T-helper 2 cell (primary cell): ENCODE results near the gene BRWD1.

Experiments used
- DNase-seq, 5 experiments: peaks; one replicate each; pipeline versions ENCODE4 v3.0.0 to v3.0.0-alpha.2; 2012 to 2022

Gene BRWD1

DNA sequence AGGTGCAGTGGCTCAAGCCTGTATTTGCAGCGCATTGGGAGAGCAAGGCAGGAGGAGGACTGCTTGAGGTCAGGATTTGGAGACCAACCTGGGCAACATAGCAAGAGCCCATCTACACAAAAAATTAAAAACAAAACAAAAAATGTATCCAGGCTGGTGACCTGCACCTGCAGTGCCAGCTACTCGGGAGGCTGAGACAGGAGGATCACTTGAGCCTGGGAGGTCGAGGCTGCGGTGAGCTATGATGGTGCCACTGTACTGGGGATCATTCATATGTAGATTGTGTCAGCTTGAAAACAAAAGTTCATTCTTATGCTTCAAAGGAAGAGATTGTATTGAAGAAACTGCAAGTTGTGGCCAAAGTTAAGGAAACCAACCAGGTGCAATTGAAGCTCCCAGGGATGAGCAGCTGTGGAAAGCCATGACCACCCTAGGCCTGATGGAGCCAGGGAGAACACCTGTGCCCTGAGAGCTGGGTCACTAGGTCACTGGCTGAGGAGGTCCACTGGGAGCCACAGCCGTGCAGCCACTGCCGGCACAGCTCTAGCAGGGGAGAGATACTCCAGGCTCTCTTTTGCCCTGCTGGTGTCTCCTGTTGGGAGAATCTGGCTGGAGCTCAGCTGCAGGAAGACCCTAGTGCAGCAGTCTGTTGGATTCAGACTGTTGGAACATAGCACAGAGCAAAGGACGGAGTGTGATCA lies 13.3 kb upstream of the BRWD1 start:
- DNase-seq: no peak

DNA sequence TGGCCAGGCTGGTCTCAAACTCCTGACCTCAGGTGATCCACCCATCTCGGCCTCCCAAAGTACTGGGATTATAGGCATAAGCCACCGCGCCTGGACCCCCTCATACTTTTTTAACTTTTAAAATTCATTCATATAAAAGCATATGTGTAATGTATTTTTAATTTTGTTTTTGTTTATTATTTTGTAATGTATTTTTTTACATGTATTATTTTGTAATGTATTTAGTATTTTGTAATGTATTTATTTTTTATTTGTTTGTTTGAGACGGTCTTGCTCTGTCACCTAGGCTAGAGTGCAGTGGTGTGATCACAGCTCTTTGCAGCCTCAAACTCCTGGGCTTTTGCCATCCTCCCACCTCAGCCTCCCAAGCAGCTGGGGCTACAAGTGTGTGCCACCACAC lies 12.0 kb upstream of the BRWD1 start:
- DNase-seq: no peak

GRCh38 chr21:39321424-39321823 lies 8.0 kb upstream of the BRWD1 start:
- no peak for DNase-seq

DNA sequence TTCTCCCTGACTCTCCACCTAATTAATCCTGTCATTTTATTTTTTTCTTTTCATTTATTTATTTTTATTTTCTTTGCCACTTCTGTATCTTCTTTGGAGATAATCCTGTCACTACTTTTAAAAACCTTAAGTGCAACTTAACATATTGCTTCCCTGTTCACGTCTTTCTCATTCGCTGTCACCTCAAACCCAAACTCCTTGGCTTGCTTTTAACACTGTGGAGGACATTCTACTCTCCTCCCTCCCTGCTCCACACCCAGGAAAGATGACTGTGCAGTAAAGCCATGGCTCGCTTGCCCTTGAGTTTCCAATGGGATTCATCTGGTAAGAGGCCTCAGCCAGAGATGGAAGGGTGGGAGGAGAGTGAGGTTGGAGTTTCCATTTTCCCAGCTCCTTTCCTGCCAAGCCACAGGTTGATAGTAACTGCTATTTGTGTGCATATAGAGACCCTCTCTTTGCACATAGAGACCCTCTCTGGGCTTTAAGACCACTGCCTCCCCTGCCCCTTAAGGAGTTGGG lies 6.4 kb upstream of the BRWD1 start:
- DNase-seq: no peak

DNA sequence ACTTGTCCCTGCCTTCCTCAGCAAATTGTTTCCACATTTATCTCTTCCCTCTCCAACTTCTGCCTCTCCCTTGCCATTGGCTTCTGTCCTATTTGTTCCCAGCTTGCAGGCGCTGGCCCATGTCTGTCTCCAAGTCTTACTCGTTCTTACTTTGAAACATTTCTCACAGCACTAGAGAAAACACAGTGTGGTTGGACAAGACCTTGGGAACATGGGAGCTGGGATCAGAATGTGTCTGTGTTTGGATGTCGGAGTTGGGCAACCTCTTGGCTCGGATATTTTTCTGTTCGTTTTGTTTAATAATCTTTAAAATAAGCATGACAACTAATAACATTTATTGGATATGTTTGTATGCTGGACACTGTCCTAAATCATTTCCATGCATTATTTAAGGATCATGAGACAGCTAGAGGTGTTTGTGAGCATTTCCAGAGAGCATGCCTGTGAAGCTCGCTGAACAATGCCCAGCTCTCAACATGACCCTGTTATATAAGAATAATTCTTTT lies 5.9 kb upstream of the BRWD1 start:
- DNase-seq: no peak

DNA sequence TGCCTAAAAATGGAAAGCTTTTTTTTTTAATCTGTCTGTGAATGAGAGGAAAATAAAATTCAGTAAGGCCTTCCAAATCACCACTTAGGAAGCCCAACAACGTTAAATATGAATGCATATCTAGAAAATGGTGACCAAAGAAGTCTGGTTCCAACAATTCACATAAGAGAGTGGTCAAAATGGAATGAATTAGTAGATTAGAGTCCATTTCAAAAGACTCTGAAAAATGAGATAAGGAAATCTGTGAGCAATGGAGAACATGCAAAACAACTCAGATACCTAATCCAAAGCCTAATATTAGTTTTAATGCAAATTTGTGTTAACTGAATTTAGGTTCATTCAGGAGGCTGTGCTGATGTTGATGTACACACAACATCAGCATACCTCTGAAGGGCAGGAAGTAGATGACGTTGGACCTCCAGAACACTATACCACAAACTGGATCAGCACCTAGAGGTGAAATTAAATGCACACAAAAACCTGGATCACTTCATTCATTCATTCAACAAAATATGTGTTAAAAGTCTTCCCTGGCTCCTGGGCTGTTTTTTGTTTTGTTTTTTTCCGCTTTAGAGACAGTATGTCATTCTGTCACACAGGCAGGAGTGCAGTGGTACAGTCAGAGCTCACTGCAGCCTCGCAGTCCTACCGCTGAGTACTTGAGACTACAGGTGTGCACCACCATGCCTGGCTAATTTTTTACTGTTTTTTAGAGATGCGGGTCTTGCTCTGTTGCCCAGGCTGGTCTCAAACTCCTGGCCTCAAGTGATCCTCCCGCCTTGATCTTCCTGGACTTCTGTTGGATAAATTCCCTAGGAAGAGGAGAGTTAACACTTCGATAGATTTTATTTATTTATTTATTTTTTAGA lies 4.9 kb upstream of the BRWD1 start:
- no peak for DNase-seq

- no peak for DNase-seq
Observed at GRCh38 chr21:39317134-39318090, 4.0 kb upstream of the BRWD1 start.

DNA sequence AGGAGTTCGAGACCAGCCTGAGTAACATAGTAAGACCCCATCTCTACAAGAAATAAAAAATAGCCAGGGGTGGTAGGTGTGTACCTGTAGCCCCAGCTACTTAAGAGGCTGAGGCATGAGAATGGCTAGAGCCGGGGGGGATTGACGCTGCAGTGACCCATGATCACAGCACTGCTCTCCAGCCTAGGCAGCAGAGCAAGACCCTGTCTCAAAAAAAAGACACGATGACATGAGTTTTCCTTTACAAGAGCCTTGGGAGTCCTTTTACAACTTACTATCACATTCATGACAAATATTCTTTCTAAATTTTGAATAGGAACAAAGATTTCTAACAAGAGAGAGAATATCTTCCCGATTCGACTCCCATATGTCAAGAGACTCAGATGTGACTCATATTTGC lies 3.3 kb upstream of the BRWD1 start:
- no peak for DNase-seq

GRCh38 chr21:39315603-39316445 lies 2.4 kb upstream of the BRWD1 start:
- peak in 2 of 5 experiments; percentile 21 to 91 for DNase-seq

DNA sequence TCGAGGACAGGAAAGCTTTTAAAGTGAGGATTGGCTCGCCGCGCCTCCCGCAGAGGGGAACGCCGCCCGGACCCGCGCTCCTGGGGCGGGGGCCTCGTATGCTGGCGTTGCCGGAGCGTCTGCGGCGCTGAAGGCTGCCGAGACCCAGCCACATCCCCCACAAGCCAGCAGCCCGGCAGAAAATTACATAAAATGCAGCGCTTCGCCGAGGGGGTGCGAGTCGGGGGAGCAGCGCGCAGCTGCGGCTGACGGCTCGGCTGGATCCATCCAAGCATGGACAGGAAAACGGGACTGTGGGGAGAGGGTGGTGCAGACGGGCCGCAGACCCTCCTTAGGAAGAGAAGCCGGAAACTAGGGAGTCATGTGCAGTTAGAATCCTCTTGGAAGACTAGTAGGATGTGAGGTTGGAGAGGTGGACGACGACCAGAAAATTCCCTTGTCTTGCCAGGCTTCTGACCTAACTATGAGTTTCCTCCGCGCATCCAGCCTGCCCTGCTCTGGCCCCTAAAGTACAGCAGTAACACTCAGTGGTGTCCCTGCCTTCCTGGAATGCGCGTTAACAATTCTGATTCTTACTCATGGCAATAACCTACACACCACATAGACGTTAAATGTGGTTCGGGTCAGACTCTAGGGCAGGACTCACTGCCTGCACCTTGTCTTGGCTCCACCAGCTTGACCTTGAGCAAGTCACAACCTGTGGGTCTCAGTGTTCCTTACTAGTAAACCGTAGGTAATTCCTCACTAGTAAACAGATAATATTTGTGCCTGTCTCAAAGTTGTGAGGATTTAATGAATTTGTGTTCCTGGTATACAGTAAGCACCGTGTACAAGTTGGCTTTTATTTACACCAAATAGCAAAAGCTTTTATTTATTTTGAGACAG lies 953 bp upstream of the BRWD1 start:
- DNase-seq: peak in 3 of 5 experiments; percentile 14 to 86 (median 39)

- DNase-seq: peak in 3 of 5 experiments; percentile 5 to 42 (median 19)
Observed at GRCh38 chr21:39313042-39313570, 326 bp downstream of the BRWD1 start.

- DNase-seq: peak; percentile 91 to 95 (median 94)
Observed at GRCh38 chr21:39312112-39313041, 1.1 kb downstream of the BRWD1 start.

DNA sequence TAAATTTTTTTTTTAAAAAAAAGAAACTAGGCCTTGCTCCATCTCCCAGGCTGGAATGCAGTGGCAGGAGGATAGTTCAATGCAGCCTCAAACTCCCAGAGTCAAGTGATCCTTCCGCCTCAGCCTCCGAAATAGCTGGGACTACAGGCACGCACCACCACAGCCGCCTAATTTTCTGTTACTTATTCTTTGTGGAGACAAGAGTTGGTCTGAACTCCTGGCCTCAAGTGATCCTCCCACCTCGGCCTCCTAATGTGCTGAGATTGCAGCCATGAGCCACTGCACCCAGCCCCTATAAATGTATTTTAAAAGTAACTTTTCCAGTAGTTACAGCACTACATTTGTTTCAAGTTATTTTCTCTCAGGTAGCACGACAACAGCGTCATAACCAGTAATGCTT lies 2.3 kb downstream of the BRWD1 start:
- no peak for DNase-seq

- no peak for DNase-seq
Observed at GRCh38 chr21:39307466-39307865, 6.0 kb downstream of the BRWD1 start.

- no peak for DNase-seq
Observed at GRCh38 chr21:39300587-39300986, 12.8 kb downstream of the BRWD1 start.

DNA sequence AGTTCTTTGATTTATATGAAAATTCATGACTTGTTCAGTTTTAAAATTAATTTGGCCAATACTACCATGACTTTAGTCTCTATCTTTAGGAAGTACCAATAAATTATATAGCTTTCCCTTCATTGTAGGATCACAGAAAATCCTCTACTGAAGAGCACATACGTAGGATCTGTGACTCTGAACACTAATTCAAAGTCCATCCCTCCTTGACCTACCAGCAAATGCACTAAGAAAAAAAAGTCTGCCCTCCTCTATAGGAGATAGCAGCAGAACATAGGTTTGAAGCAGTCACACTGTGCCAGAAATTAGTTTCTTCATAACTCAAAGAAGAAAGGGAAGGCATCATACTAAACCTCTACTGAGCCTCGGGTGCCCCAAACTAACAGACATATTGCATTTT lies 16.5 kb downstream of the BRWD1 start:
- DNase-seq: no peak

GRCh38 chr21:39288987-39289386 lies 24.4 kb downstream of the BRWD1 start:
- no peak for DNase-seq

GRCh38 chr21:39282911-39283310 lies 30.5 kb downstream of the BRWD1 start:
- no peak for DNase-seq

DNA sequence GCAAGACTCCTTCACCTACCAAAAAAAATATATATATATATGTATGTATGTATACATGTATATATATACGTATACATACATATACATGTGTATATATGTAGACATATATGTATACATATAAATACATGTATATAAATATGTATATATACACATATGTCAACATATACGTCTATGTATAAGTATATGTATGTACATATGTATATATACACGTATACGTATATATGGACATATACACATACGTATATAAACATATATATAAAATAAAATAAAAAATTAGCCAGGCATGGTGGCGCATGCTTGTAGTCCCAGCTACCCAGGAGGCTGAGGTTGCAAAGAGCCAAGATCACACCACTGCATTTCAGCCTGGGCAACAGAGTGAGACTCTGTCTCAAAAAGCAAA lies 31.6 kb downstream of the BRWD1 start:
- no peak for DNase-seq
